Naive thymus-derived CD8-positive, alpha-beta T cell (primary cell): ENCODE results near the gene LMX1B. TPM values are rescaled to one million over a fixed set of nuclear protein-coding genes. Genes with fewer than 3 reads are reported as not detected.

Source experiments
- ATAC-seq, 2 donors: fragments of 150-1000 bp; cut with Tn5 transposase in 1 of 2; sonication (Bioruptor Pico), chemical (Tn5 transposase) in 1 of 2; 1 replicate in 1 of 2; 2 replicates in 1 of 2; pipeline ENCODE4 v1.10.0; 2021; ENCODE audit warnings: mild to moderate bottlenecking in 2 of 2, moderate library complexity in 2 of 2
- POLR2A ChIA-PET: fragments of 350-600 bp; sonication (Branson Sonifier 250); formaldehyde crosslinking; loops from one replicate; lab custom pipeline; 2021; ENCODE audit warnings: antibody characterized with exemption; lab: Charles Lee
- DNase-seq, 10 donors: peaks; one replicate each; pipeline versions ENCODE4 v3.0.0 to v3.0.0-alpha.2; 2020 to 2022
- H3K27ac Mint-ChIP-seq, 10 donors: one replicate each; pipeline ENCODE4 v1.8.0; 2020 to 2022; ENCODE audit warnings: mild to moderate bottlenecking in 10 of 10, mixed read lengths in 10 of 10, moderate library complexity in 4 of 10, inconsistent platforms in 1 of 10
- H3K27me3 Mint-ChIP-seq, 5 donors: one replicate each; pipeline ENCODE4 v1.8.0; 2021 to 2022; ENCODE audit warnings: mixed read lengths in 5 of 5
- H3K36me3 Mint-ChIP-seq, 3 donors: one replicate each; pipeline ENCODE4 v1.8.0; 2020 to 2022; ENCODE audit warnings: mixed read lengths in 3 of 3, mild to moderate bottlenecking in 2 of 3, inconsistent platforms in 1 of 3
- H3K4me1 Mint-ChIP-seq, 4 donors: one replicate each; pipeline ENCODE4 v1.8.0; 2021 to 2022; ENCODE audit warnings: mixed read lengths in 4 of 4
- H3K4me3 Mint-ChIP-seq, 10 donors: one replicate each; pipeline ENCODE4 v1.8.0; 2020 to 2022; ENCODE audit warnings: mild to moderate bottlenecking in 10 of 10, mixed read lengths in 10 of 10, moderate library complexity in 6 of 10, inconsistent platforms in 1 of 10
- H3K9me3 Mint-ChIP-seq, 9 donors: one replicate each; pipeline ENCODE4 v1.8.0; 2020 to 2022; ENCODE audit warnings: mixed read lengths in 9 of 9, mild to moderate bottlenecking in 3 of 9, inconsistent platforms in 1 of 9, moderate library complexity in 1 of 9
- polyA plus RNA-seq, 3 donors: library from polyadenylated mRNA; unstranded; fragments of 300-500 nt; fragmentation: Illumina TruSeq; gene quantifications; one replicate each; pipeline ENCODE4 v1.2.3, GENCODE V29; 2021
- total RNA-seq, 8 experiments: library from RNA in 2 of 8; stranded (reverse) in 2 of 8; gene quantifications; one replicate each; pipeline ENCODE4 v1.2.3 and lab custom pipeline; 2021 to 2026

Gene LMX1B
- total and polyA plus RNA-seq, 5 experiments from 2014 or later = not detected

- no peak overlapping the region for H3K27ac Mint-ChIP-seq
- no peak for DNase-seq
- peaks cover 3 to 18% (median 6%) of the 10 kb centered on the region in 4 donors for H3K4me1 Mint-ChIP-seq
- POLR2A ChIA-PET = no interaction called here
- H3K27me3 Mint-ChIP-seq = peaks cover 22 to 57% (median 44%) of the 10 kb centered on the region in 5 donors
- no peak overlapping the region for H3K4me3 Mint-ChIP-seq
- H3K9me3 Mint-ChIP-seq = no peaks in the 10 kb centered on the region
- no peak for ATAC-seq
- peaks cover 2 to 3% (median 3%) of the 10 kb centered on the region in 3 donors for H3K36me3 Mint-ChIP-seq
Measured at GRCh38 chr9:126672634-126673284, 59.0 kb downstream of the LMX1B start.

GRCh38 chr9:126673689-126674364 lies 60.1 kb downstream of the LMX1B start:
- H3K27me3 Mint-ChIP-seq = peaks cover 24 to 65% (median 46%) of the 10 kb centered on the region in 5 donors
- H3K27ac Mint-ChIP-seq = no peak overlapping the region
- H3K9me3 Mint-ChIP-seq = no peaks in the 10 kb centered on the region
- peaks cover 2 to 3% (median 3%) of the 10 kb centered on the region in 3 donors for H3K36me3 Mint-ChIP-seq
- no peak overlapping the region for H3K4me3 Mint-ChIP-seq
- peaks cover 3 to 18% (median 6%) of the 10 kb centered on the region in 4 donors for H3K4me1 Mint-ChIP-seq
- no peak for ATAC-seq
- no peak for DNase-seq
- POLR2A ChIA-PET = no interaction called here

- H3K27ac Mint-ChIP-seq = no peak overlapping the region
Measured at GRCh38 chr9:126674365-126675146, 60.8 kb downstream of the LMX1B start.

GRCh38 chr9:126675147-126675467 lies 61.4 kb downstream of the LMX1B start:
- no peaks in the 10 kb centered on the region for H3K9me3 Mint-ChIP-seq
- H3K27me3 Mint-ChIP-seq = peaks cover 31 to 78% (median 58%) of the 10 kb centered on the region in 5 donors
- H3K36me3 Mint-ChIP-seq = peaks cover 2 to 3% (median 3%) of the 10 kb centered on the region in 3 donors
- POLR2A ChIA-PET = no interaction called here
- DNase-seq = no peak
- no peak overlapping the region for H3K4me3 Mint-ChIP-seq
- H3K4me1 Mint-ChIP-seq = peaks cover 3 to 18% (median 6%) of the 10 kb centered on the region in 4 donors
- ATAC-seq = no peak
- no peak overlapping the region for H3K27ac Mint-ChIP-seq

More at GRCh38 chr9:126674365-126675146, 60.8 kb downstream of the LMX1B start:
- peaks cover 3 to 18% (median 6%) of the 10 kb centered on the region in 4 donors for H3K4me1 Mint-ChIP-seq
- POLR2A ChIA-PET = no interaction called here
- peaks cover 29 to 72% (median 53%) of the 10 kb centered on the region in 5 donors for H3K27me3 Mint-ChIP-seq
- DNase-seq (no peak), ATAC-seq (no peak)
- H3K4me3 Mint-ChIP-seq = no peak overlapping the region
- no peaks in the 10 kb centered on the region for H3K9me3 Mint-ChIP-seq
- peaks cover 2 to 3% (median 3%) of the 10 kb centered on the region in 3 donors for H3K36me3 Mint-ChIP-seq

- peak overlapping the region in 4 of 10 donors; percentile 18 to 57 (median 37) for H3K4me3 Mint-ChIP-seq
Measured at GRCh38 chr9:126676102-126676684, 62.5 kb downstream of the LMX1B start.

GRCh38 chr9:126676685-126677143 lies 63.0 kb downstream of the LMX1B start:
- Mint-ChIP-seq H3K27ac (no peak overlapping the region), H3K36me3 (peaks cover 2 to 3% (median 3%) of the 10 kb centered on the region in 3 donors), H3K4me1 (peaks cover 3 to 18% (median 6%) of the 10 kb centered on the region in 4 donors), H3K27me3 (peaks cover 36 to 91% (median 69%) of the 10 kb centered on the region in 5 donors), H3K4me3 (no peak overlapping the region), H3K9me3 (no peaks in the 10 kb centered on the region)
- DNase-seq (no peak), ATAC-seq (no peak)
- POLR2A ChIA-PET = no interaction called here

More at GRCh38 chr9:126676102-126676684, 62.5 kb downstream of the LMX1B start:
- no peak for ATAC-seq
- no peak for DNase-seq
- H3K9me3 Mint-ChIP-seq = no peaks in the 10 kb centered on the region
- POLR2A ChIA-PET = interaction anchor here (0.7 kb wide), 1 partner anchor 69 kb away, joined by 4 read pairs; no protein-coding TSS in a partner anchor
- peaks cover 3 to 18% (median 6%) of the 10 kb centered on the region in 4 donors for H3K4me1 Mint-ChIP-seq
- H3K36me3 Mint-ChIP-seq = peaks cover 2 to 3% (median 3%) of the 10 kb centered on the region in 3 donors
- peaks cover 36 to 88% (median 66%) of the 10 kb centered on the region in 5 donors for H3K27me3 Mint-ChIP-seq
- H3K27ac Mint-ChIP-seq = no peak overlapping the region

GRCh38 chr9:126677188-126678084 lies 63.7 kb downstream of the LMX1B start:
- ATAC-seq = no peak
- POLR2A ChIA-PET = no interaction called here
- Mint-ChIP-seq H3K4me1 (peaks cover 4 to 18% (median 7%) of the 10 kb centered on the region in 4 donors), H3K9me3 (no peaks in the 10 kb centered on the region), H3K36me3 (peaks cover 3 to 4% (median 3%) of the 10 kb centered on the region in 3 donors), H3K27me3 (peaks cover 37 to 91% (median 68%) of the 10 kb centered on the region in 5 donors), H3K4me3 (peak overlapping the region in 1 of 10 donors; percentile 24), H3K27ac (no peak overlapping the region)
- DNase-seq = no peak

- no peak overlapping the region for H3K27ac Mint-ChIP-seq
- peaks cover 4 to 24% (median 10%) of the 10 kb centered on the region in 4 donors for H3K4me1 Mint-ChIP-seq
- no peak overlapping the region for H3K4me3 Mint-ChIP-seq
- ATAC-seq (no peak), DNase-seq (no peak)
- peaks cover 39 to 87% (median 69%) of the 10 kb centered on the region in 5 donors for H3K27me3 Mint-ChIP-seq
- H3K9me3 Mint-ChIP-seq = no peaks in the 10 kb centered on the region
- POLR2A ChIA-PET = no interaction called here
- peaks cover 0 to 4% (median 3%) of the 10 kb centered on the region in 3 donors for H3K36me3 Mint-ChIP-seq
Measured at GRCh38 chr9:126678989-126679388, 65.3 kb downstream of the LMX1B start.

- Mint-ChIP-seq H3K4me3 (no peak overlapping the region), H3K36me3 (peaks cover 0 to 2% (median 0%) of the 10 kb centered on the region in 3 donors), H3K4me1 (peaks cover 1 to 18% (median 5%) of the 10 kb centered on the region in 4 donors), H3K9me3 (peaks cover 0 to 3% (median 0%) of the 10 kb centered on the region in 9 donors), H3K27me3 (peaks cover 47 to 90% (median 77%) of the 10 kb centered on the region in 5 donors), H3K27ac (peak overlapping the region in 1 of 10 donors; percentile 40)
- DNase-seq (no peak), ATAC-seq (no peak)
- POLR2A ChIA-PET = no interaction called here
Measured at GRCh38 chr9:126681336-126681735, 67.6 kb downstream of the LMX1B start.

GRCh38 chr9:126682113-126682810 lies 68.5 kb downstream of the LMX1B start:
- H3K4me3 Mint-ChIP-seq = peak overlapping the region in 3 of 10 donors; percentile 11 to 52 (median 11)
- peaks cover 1 to 9% (median 4%) of the 10 kb centered on the region in 4 donors for H3K4me1 Mint-ChIP-seq
- peaks cover 0 to 3% (median 0%) of the 10 kb centered on the region in 9 donors for H3K9me3 Mint-ChIP-seq
- peaks cover 49 to 90% (median 78%) of the 10 kb centered on the region in 5 donors for H3K27me3 Mint-ChIP-seq
- H3K36me3 Mint-ChIP-seq = peaks cover 0 to 2% (median 0%) of the 10 kb centered on the region in 3 donors
- H3K27ac Mint-ChIP-seq = no peak overlapping the region
- ATAC-seq = no peak
- POLR2A ChIA-PET = no interaction called here
- no peak for DNase-seq
